HEK293 (cell line): ENCODE results near the gene XIRP1.

Source experiments
- CTCF ChIA-PET: fragments of 350-600 bp; formaldehyde crosslinking; extraction: SDS; loops from one replicate; lab custom pipeline; 2021; ENCODE audit warnings: antibody characterized with exemption; lab: Yijun Ruan, JAX
- POLR2A ChIA-PET: fragments of 300-600 bp; formaldehyde crosslinking; extraction: SDS; loops from one replicate; lab custom pipeline; 2020; ENCODE audit warnings: antibody characterized with exemption, inconsistent platforms; lab: Yijun Ruan, JAX
- H3K27ac ChIP-seq: fragments of 200-500 bp; sonication (Bioruptor generic); 2 replicates; pipeline ENCODE4 v1.5.1; 2014; ENCODE audit warnings: low read depth, low read length, control low read depth, inconsistent platforms; ENCODE audit errors: extremely low read depth
- H3K36me3 ChIP-seq, 2 experiments: fragments of 200-500 bp in 1 of 2; sonication (Bioruptor generic) in 1 of 2; 1 replicate in 1 of 2; 2 replicates in 1 of 2; pipeline ENCODE4 v1.5.1; 2014 to 2017; ENCODE audit warnings: inconsistent platforms in 2 of 2, low read length in 2 of 2; ENCODE audit not compliant: control insufficient read depth in 2 of 2, insufficient read depth in 1 of 2
- H3K4me1 ChIP-seq: fragments of 200-500 bp; sonication (Bioruptor generic); 2 replicates; pipeline ENCODE4 v1.5.1; 2014; ENCODE audit warnings: mild to moderate bottlenecking, low read length, inconsistent platforms; ENCODE audit not compliant: control insufficient read depth, insufficient read depth
- H3K4me3 ChIP-seq: 2 replicates; pipeline ENCODE4 v1.5.1; 2011; ENCODE audit warnings: low read depth, mild to moderate bottlenecking, control low read depth, low read length, moderate library complexity
- H3K9me3 ChIP-seq: fragments of 200-500 bp; sonication (Bioruptor generic); 2 replicates; pipeline ENCODE4 v1.5.1; 2014; ENCODE audit warnings: low read depth, low read length, inconsistent platforms; ENCODE audit not compliant: control insufficient read depth, insufficient read depth
- ELK4 ChIP-seq: IDR thresholded peaks from 2 replicates; pipeline ENCODE4 v1.6.1; 2011; ENCODE audit warnings: mild to moderate bottlenecking, low read depth, low read length, borderline replicate concordance
- FEZF1 ChIP-seq: fragments of 450-650 bp; formaldehyde crosslinking; IDR thresholded peaks from 2 replicates; pipeline ENCODE4 v1.5.1; 2016; ENCODE audit warnings: missing biosample characterization, missing genetic modification characterization
- GLIS2 ChIP-seq: fragments of 450-650 bp; formaldehyde crosslinking; IDR thresholded peaks from 2 replicates; pipeline ENCODE4 v1.5.1; 2016; ENCODE audit warnings: missing biosample characterization, missing genetic modification characterization
- KLF7 ChIP-seq: fragments of 450-650 bp; formaldehyde crosslinking; IDR thresholded peaks from 2 replicates; pipeline ENCODE4 v1.5.1; 2016; ENCODE audit warnings: missing biosample characterization, missing genetic modification characterization, borderline replicate concordance
- SALL2 ChIP-seq: fragments of 450-650 bp; formaldehyde crosslinking; IDR thresholded peaks from 2 replicates; pipeline ENCODE4 v1.5.0; 2017; ENCODE audit warnings: missing biosample characterization, mild to moderate bottlenecking, missing genetic modification characterization, borderline replicate concordance
- SCRT1 ChIP-seq: fragments of 450-650 bp; formaldehyde crosslinking; IDR thresholded peaks from 2 replicates; pipeline ENCODE4 v1.5.1; 2016; ENCODE audit warnings: missing biosample characterization, missing genetic modification characterization, borderline replicate concordance
- TRIM28 ChIP-seq: IDR thresholded peaks from 2 replicates; pipeline ENCODE4 v1.6.1; 2011; ENCODE audit warnings: low read length, control low read depth, borderline replicate concordance
- ZBTB17 ChIP-seq: fragments of 450-650 bp; formaldehyde crosslinking; IDR thresholded peaks from 2 replicates; pipeline ENCODE4 v1.5.1; 2016; ENCODE audit warnings: missing biosample characterization, missing genetic modification characterization
- ZNF174 ChIP-seq: fragments of 450-650 bp; formaldehyde crosslinking; IDR thresholded peaks from 2 replicates; pipeline ENCODE4 v1.5.0; 2017; ENCODE audit warnings: missing biosample characterization, mild to moderate bottlenecking, missing genetic modification characterization
- ZNF19 ChIP-seq: fragments of 450-650 bp; formaldehyde crosslinking; IDR thresholded peaks from 2 replicates; pipeline ENCODE4; 2016; ENCODE audit warnings: missing biosample characterization, missing genetic modification characterization, low read depth
- ZNF335 ChIP-seq: fragments of 450-650 bp; formaldehyde crosslinking; conservative IDR thresholded peaks from 2 replicates; pipeline ENCODE4 v1.5.1; 2016; ENCODE audit warnings: missing biosample characterization, missing genetic modification characterization
- ZNF341 ChIP-seq: fragments of 450-650 bp; formaldehyde crosslinking; IDR thresholded peaks from 2 replicates; pipeline ENCODE4; 2016; ENCODE audit warnings: low read depth, missing biosample characterization, missing genetic modification characterization
- ZNF514 ChIP-seq: fragments of 450-650 bp; formaldehyde crosslinking; IDR thresholded peaks from 2 replicates; pipeline ENCODE4 v1.5.1; 2016; ENCODE audit warnings: missing biosample characterization, missing genetic modification characterization
- ZNF544 ChIP-seq: fragments of 450-650 bp; formaldehyde crosslinking; IDR thresholded peaks from 2 replicates; pipeline ENCODE4 v1.5.0; 2017; ENCODE audit warnings: missing biosample characterization, missing genetic modification characterization
- ZNF624 ChIP-seq: fragments of 450-650 bp; formaldehyde crosslinking; IDR thresholded peaks from 2 replicates; pipeline ENCODE4 v1.5.1; 2017; ENCODE audit warnings: missing biosample characterization, missing genetic modification characterization
- ZNF776 ChIP-seq: fragments of 450-650 bp; formaldehyde crosslinking; IDR thresholded peaks from 2 replicates; pipeline ENCODE4 v1.5.0; 2017; ENCODE audit warnings: missing biosample characterization, missing genetic modification characterization, borderline replicate concordance

The XIRP1 gene

GRCh38 chr3:39186692-39187151, 5.7 kb downstream of the XIRP1 start:
- POLR2A ChIA-PET: interaction anchor here (1.0 kb wide), 1 partner anchor 9 kb away, joined by 3 read pairs; no protein-coding TSS in a partner anchor
- TF ChIP-seq ZNF776 (tag by site-specific recombination): no peak
- no peak for TF ChIP-seq SALL2 (tag by site-specific recombination)
- no peak for TF ChIP-seq SCRT1 (tag by site-specific recombination)
- no peak for TF ChIP-seq ZBTB17
- TF ChIP-seq, all 188 proteins: peak for 0

GRCh38 chr3:39185959-39186691, 6.3 kb downstream of the XIRP1 start:
- Histone ChIP-seq H3K4me3 (no peak overlapping the region), H3K9me3 (no peaks in the 10 kb centered on the region), H3K36me3 (no peaks in the 10 kb centered on the region), H3K4me1 (no peaks in the 10 kb centered on the region), H3K27ac (no peak overlapping the region)
- ChIA-PET POLR2A (interaction anchor here (0.9 to 1.0 kb wide), 2 partner anchors 9 to 60 kb away, joined by 3 read pairs; no protein-coding TSS in a partner anchor), CTCF (interaction anchor here (0.5 to 16.2 kb wide), 2 partner anchors 26 to 103 kb away, joined by 3 to 311 read pairs; no protein-coding TSS in a partner anchor)
- TF ChIP-seq ELK4: no peak
- TF ChIP-seq ZNF544: no peak
- no peak for TF ChIP-seq ZNF335 (tag by site-specific recombination)

More at GRCh38 chr3:39186692-39187151, 5.7 kb downstream of the XIRP1 start:
- Histone ChIP-seq H3K4me1 (no peaks in the 10 kb centered on the region), H3K36me3 (no peaks in the 10 kb centered on the region), H3K9me3 (no peaks in the 10 kb centered on the region), H3K27ac (no peak overlapping the region), H3K4me3 (no peak overlapping the region)
- CTCF ChIA-PET: interaction anchor here (16.2 kb wide), 1 partner anchor 103 kb away, joined by 311 read pairs; no protein-coding TSS in a partner anchor

DNA sequence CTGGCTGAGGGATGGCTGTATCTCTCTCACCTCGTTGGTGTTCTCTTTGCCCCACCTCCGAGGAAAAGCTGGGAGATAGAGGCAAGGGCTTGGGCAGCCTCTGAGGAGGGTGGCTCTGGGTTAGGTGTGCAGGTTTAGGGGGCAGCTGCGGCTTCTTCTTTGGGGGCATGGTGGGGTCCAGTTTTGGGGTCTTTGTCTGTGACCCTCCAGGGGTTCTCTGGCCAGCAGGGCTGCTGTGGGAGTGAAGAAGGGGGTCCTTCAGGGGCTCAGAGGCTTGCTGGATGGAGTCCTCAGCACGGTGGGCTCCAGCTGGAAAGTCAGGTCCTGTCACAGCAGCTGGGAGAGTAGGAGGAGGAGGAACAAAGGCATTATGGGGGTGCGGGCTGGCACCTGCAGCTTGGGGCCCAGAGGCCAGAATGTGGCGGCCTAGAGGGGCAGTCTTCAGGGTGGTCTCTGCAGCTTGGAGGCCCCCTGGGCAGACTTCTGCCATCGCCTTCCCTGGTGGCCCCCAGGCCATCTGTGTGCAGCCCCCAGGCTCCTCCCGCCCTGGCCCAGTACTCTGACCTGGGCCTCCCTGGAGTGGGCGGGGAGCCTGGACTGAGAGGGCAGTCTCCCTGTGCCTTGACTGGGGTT, 7.0 kb downstream of the XIRP1 start:
- TF ChIP-seq FEZF1 (no peak), GLIS2 (tag by site-specific recombination) (0 out of 2 replicates have a peak, but pooled peaks have one; percentile 11)
- Histone ChIP-seq H3K4me3 (no peak overlapping the region), H3K9me3 (no peaks in the 10 kb centered on the region), H3K27ac (no peak overlapping the region), H3K4me1 (no peaks in the 10 kb centered on the region), H3K36me3 (no peaks in the 10 kb centered on the region)
- CTCF ChIA-PET: interaction anchor here (0.5 to 16.2 kb wide), 3 partner anchors 26 to 104 kb away, joined by 3 to 311 read pairs (median 4); no protein-coding TSS in a partner anchor
- POLR2A ChIA-PET: interaction anchor here (0.9 to 1.0 kb wide), 2 partner anchors 8 to 59 kb away, joined by 3 read pairs; no protein-coding TSS in a partner anchor

DNA sequence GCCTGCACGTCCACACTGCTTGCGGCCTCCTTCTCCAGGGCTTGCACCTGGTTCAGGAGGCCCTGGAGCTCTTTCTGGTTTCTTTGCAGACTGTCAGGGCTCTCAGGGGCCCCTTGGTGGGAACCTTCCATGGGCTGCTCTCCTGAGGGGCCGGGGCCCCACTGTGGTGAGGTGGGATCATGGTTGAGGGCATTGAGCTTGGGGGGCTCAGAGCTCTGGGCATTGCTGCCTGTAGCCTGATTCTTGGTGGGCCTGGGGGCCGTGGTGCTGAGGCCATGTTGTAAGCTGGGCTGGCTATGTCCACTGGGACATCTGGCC, 7.5 kb downstream of the XIRP1 start:
- Histone ChIP-seq H3K36me3 (no peaks in the 10 kb centered on the region), H3K9me3 (no peaks in the 10 kb centered on the region), H3K27ac (no peak overlapping the region), H3K4me1 (no peaks in the 10 kb centered on the region), H3K4me3 (no peak overlapping the region)
- no peak for TF ChIP-seq KLF7 (tag by site-specific recombination)
- no peak for TF ChIP-seq TRIM28
- TF ChIP-seq ZNF624 (tag by site-specific recombination): no peak
- TF ChIP-seq ZNF19 (tag by site-specific recombination): no peak
- no peak for TF ChIP-seq ZNF341
- TF ChIP-seq ZNF514 (tag by site-specific recombination): no peak
- no peak for TF ChIP-seq ZNF174
- ChIA-PET POLR2A (no interaction called here), CTCF (interaction anchor here (0.5 to 16.2 kb wide), 4 partner anchors 35 to 120 kb away, joined by 3 to 311 read pairs (median 4); no protein-coding TSS in a partner anchor)
